MG63 (cell line): ENCODE results near the gene IGSF22. TPM values are rescaled to one million over a fixed set of nuclear protein-coding genes. Genes with fewer than 3 reads are reported as not detected.

Experiments
- DNase-seq: peaks from one replicate; pipeline ENCODE4 v3.0.0-alpha.2; 2020
- H3K27me3 ChIP-seq: fragments of 250-450 bp; sonication (Bioruptor Pico); 2 replicates; pipeline ENCODE4 v1.5.1; 2020; ENCODE audit warnings: mild to moderate bottlenecking, moderate library complexity
- H3K36me3 ChIP-seq: fragments of 250-450 bp; sonication (Bioruptor Pico); 2 replicates; pipeline ENCODE4 v1.5.1; 2020; ENCODE audit warnings: mild to moderate bottlenecking, moderate library complexity
- H3K4me3 ChIP-seq: fragments of 250-450 bp; sonication (Bioruptor Pico); 2 replicates; pipeline ENCODE4 v1.5.1; 2020; ENCODE audit warnings: mild to moderate bottlenecking, moderate library complexity
- H3K9me3 ChIP-seq: fragments of 250-450 bp; sonication (Bioruptor Pico); 2 replicates; pipeline ENCODE4 v1.5.1; 2020; ENCODE audit warnings: mild to moderate bottlenecking, moderate library complexity
- total RNA-seq: library from RNA; depleted of rRNA; stranded (reverse); fragments of >200 nt; shearing (Covaris generic); gene quantifications from 2 replicates; pipeline ENCODE4 v1.2.3, GENCODE V29; 2014; ENCODE audit warnings: low replicate concordance; rRNA removed

Gene IGSF22
- total RNA-seq = not detected in 2 replicates

- Histone ChIP-seq H3K9me3 (no peaks in the 10 kb centered on the region), H3K4me3 (no peak within 1 kb of the TSS), H3K36me3 (no peaks in the 10 kb centered on the region), H3K27me3 (no peaks in the 10 kb centered on the region)
- DNase-seq = no peak
These were observed at the start of gene IGSF22 for GRCh38 chr11:18726040-18726439. Gene IGSF22, minus strand, starts transcription at chr11:18726188. Its CDS starts 1,952 bp downstream, at chr11:18724236.

DNA sequence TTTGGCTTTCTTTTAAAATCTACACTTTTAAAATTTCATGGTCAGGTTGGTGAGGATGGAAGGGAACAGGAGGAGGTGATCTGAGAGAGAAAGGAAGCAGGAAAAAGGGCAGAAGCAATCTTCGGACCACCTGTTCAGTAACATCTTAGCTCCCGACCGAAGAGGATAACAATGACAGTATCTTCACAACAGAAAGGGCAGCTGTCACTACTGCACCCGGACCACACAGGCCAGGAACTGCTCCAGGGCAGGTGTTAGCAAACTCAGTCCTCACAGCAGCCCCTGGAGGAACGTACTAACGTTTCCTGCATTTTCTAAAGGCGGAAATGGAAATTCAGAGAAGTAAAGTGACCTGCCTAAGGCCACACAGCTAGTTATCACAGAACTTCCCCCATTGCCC is 48.8 kb upstream of the IGSF22 start:
- no peak overlapping the region for H3K4me3 ChIP-seq
- H3K27me3 ChIP-seq = no peaks in the 10 kb centered on the region
- H3K36me3 ChIP-seq = no peaks in the 10 kb centered on the region
- no peaks in the 10 kb centered on the region for H3K9me3 ChIP-seq
- DNase-seq = no peak

GRCh38 chr11:18773681-18774080 is 47.7 kb upstream of the IGSF22 start:
- Histone ChIP-seq H3K27me3 (no peaks in the 10 kb centered on the region), H3K9me3 (no peaks in the 10 kb centered on the region), H3K36me3 (no peaks in the 10 kb centered on the region), H3K4me3 (no peak overlapping the region)
- no peak for DNase-seq

- H3K4me3 ChIP-seq = no peak overlapping the region
- no peaks in the 10 kb centered on the region for H3K9me3 ChIP-seq
- H3K36me3 ChIP-seq = no peaks in the 10 kb centered on the region
- DNase-seq = no peak
- no peaks in the 10 kb centered on the region for H3K27me3 ChIP-seq
These were observed 47.1 kb upstream of the IGSF22 start for GRCh38 chr11:18773104-18773503.

DNA sequence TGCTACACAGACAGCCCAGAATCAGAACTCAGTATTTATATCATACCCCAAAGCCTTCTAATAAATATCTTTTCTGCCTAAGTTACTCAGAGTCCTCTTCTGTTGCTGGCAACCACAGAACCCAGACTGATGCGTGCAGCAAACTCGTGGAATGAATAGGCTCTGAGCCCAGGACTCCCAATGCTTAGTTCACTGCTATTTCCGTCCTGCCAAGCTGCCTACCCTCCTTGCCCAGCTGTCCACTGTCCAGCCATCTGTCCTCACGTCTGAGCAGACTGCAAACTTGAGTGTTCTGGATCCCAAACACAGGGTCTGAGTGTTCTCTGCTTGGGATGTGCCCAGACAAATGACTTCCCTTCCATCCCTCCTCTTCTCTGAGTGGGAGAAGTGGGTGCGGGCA is 46.2 kb upstream of the IGSF22 start:
- H3K36me3 ChIP-seq = no peaks in the 10 kb centered on the region
- H3K27me3 ChIP-seq = no peaks in the 10 kb centered on the region
- peak; percentile 5 for DNase-seq
- H3K4me3 ChIP-seq = no peak overlapping the region
- H3K9me3 ChIP-seq = no peaks in the 10 kb centered on the region

- Histone ChIP-seq H3K27me3 (no peaks in the 10 kb centered on the region), H3K9me3 (no peaks in the 10 kb centered on the region), H3K4me3 (no peak overlapping the region), H3K36me3 (no peaks in the 10 kb centered on the region)
- no peak for DNase-seq
These were observed 45.5 kb upstream of the IGSF22 start for GRCh38 chr11:18771266-18772035.

GRCh38 chr11:18770479-18771125 is 44.6 kb upstream of the IGSF22 start:
- Histone ChIP-seq H3K4me3 (no peak overlapping the region), H3K27me3 (no peaks in the 10 kb centered on the region), H3K36me3 (no peaks in the 10 kb centered on the region), H3K9me3 (no peaks in the 10 kb centered on the region)
- no peak for DNase-seq

DNA sequence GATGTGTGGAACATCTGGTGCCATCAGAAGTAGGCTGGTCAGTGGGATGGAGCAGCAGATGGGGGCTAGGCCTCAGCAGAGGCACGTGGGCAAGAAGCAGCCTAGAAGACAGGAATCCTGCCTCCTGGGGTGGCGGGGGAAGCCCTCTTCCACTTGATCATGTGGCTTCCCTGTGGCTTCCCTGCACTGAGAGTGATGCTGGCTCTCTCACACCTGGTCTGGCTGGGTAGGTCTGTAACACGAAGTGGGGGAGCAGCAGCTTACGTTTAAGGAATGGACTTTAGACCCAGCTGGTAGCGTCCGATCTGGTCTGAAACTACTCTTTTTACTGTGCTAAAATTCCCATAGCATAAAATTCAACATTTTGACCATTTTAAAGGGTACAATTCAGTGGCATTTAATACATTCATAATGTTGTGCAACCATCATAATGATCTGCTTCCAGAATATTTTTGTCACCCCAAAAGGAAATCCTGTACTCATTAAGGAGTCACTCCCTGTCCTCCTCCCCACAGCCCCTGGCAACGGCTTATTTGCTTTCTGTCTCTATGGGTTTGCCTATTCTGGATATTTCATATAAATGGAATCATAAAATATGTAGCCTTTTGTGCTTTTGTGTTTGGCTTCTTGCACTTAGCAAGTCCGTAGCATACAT is 43.9 kb upstream of the IGSF22 start:
- DNase-seq = no peak
- H3K4me3 ChIP-seq = no peak overlapping the region
- H3K27me3 ChIP-seq = no peaks in the 10 kb centered on the region
- no peaks in the 10 kb centered on the region for H3K36me3 ChIP-seq
- no peaks in the 10 kb centered on the region for H3K9me3 ChIP-seq

GRCh38 chr11:18768978-18769377 is 43.0 kb upstream of the IGSF22 start:
- H3K27me3 ChIP-seq = no peaks in the 10 kb centered on the region

GRCh38 chr11:18768472-18768901 is 42.5 kb upstream of the IGSF22 start:
- Histone ChIP-seq H3K36me3 (no peaks in the 10 kb centered on the region), H3K4me3 (no peak overlapping the region), H3K9me3 (no peaks in the 10 kb centered on the region), H3K27me3 (no peaks in the 10 kb centered on the region)
- DNase-seq = no peak

More at GRCh38 chr11:18768978-18769377, 43.0 kb upstream of the IGSF22 start:
- Histone ChIP-seq H3K9me3 (no peaks in the 10 kb centered on the region), H3K36me3 (no peaks in the 10 kb centered on the region), H3K4me3 (no peak overlapping the region)
- no peak for DNase-seq

- Histone ChIP-seq H3K27me3 (no peaks in the 10 kb centered on the region), H3K36me3 (no peaks in the 10 kb centered on the region), H3K4me3 (no peak overlapping the region), H3K9me3 (no peaks in the 10 kb centered on the region)
- no peak for DNase-seq
These were observed 40.0 kb upstream of the IGSF22 start for GRCh38 chr11:18766015-18766414.

- H3K27me3 ChIP-seq = no peaks in the 10 kb centered on the region
- no peaks in the 10 kb centered on the region for H3K9me3 ChIP-seq
- no peak for DNase-seq
- H3K4me3 ChIP-seq = no peak overlapping the region
- H3K36me3 ChIP-seq = no peaks in the 10 kb centered on the region
These were observed 39.6 kb upstream of the IGSF22 start for GRCh38 chr11:18765554-18765953.

GRCh38 chr11:18761741-18762140 is 35.8 kb upstream of the IGSF22 start:
- Histone ChIP-seq H3K27me3 (no peaks in the 10 kb centered on the region), H3K9me3 (no peaks in the 10 kb centered on the region), H3K4me3 (no peak overlapping the region), H3K36me3 (no peaks in the 10 kb centered on the region)
- DNase-seq = no peak

GRCh38 chr11:18761144-18761543 is 35.2 kb upstream of the IGSF22 start:
- DNase-seq = no peak
- no peaks in the 10 kb centered on the region for H3K27me3 ChIP-seq
- no peaks in the 10 kb centered on the region for H3K36me3 ChIP-seq
- H3K9me3 ChIP-seq = no peaks in the 10 kb centered on the region
- no peak overlapping the region for H3K4me3 ChIP-seq

DNA sequence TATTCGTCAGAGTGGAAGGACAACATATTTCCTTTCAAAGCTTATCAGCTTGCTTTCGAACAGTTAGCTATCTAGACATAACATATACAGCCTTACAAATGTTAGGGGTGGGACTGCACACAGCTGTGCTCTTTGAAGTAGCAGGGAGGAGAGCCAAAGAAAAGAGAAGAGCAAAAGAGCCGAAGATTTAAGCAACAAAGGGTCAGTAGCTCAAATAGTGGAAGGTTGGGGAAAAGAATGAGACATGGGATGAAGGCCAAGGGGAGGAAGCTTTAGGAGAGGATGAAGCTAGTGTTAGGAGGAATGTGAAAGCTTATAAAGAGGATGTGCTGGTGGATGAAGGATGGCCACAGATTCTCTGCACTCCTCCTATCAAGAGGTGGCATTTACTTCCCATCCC is 31.8 kb upstream of the IGSF22 start:
- Histone ChIP-seq H3K9me3 (no peaks in the 10 kb centered on the region), H3K36me3 (no peaks in the 10 kb centered on the region), H3K4me3 (no peak overlapping the region), H3K27me3 (no peaks in the 10 kb centered on the region)
- no peak for DNase-seq

- DNase-seq = no peak
These were observed 30.9 kb upstream of the IGSF22 start for GRCh38 chr11:18756889-18757288.

GRCh38 chr11:18754308-18754707 is 28.3 kb upstream of the IGSF22 start:
- no peaks in the 10 kb centered on the region for H3K36me3 ChIP-seq
- peak; percentile 19 for DNase-seq
- no peak overlapping the region for H3K4me3 ChIP-seq
- no peaks in the 10 kb centered on the region for H3K27me3 ChIP-seq
- H3K9me3 ChIP-seq = no peaks in the 10 kb centered on the region

More at GRCh38 chr11:18756889-18757288, 30.9 kb upstream of the IGSF22 start:
- Histone ChIP-seq H3K36me3 (no peaks in the 10 kb centered on the region), H3K9me3 (no peaks in the 10 kb centered on the region), H3K4me3 (no peak overlapping the region), H3K27me3 (no peaks in the 10 kb centered on the region)
